Central memory CD4-positive, alpha-beta T cell (primary cell): Measurements from ENCODE around the gene HEMK1.
A peak's percentile ranks its signal among the peaks of the same experiment; 100 is the strongest.

ENCODE experiments used
- DNase-seq: peaks from one replicate; pipeline ENCODE4 v3.0.0; 2022

HEMK1 gene

DNA sequence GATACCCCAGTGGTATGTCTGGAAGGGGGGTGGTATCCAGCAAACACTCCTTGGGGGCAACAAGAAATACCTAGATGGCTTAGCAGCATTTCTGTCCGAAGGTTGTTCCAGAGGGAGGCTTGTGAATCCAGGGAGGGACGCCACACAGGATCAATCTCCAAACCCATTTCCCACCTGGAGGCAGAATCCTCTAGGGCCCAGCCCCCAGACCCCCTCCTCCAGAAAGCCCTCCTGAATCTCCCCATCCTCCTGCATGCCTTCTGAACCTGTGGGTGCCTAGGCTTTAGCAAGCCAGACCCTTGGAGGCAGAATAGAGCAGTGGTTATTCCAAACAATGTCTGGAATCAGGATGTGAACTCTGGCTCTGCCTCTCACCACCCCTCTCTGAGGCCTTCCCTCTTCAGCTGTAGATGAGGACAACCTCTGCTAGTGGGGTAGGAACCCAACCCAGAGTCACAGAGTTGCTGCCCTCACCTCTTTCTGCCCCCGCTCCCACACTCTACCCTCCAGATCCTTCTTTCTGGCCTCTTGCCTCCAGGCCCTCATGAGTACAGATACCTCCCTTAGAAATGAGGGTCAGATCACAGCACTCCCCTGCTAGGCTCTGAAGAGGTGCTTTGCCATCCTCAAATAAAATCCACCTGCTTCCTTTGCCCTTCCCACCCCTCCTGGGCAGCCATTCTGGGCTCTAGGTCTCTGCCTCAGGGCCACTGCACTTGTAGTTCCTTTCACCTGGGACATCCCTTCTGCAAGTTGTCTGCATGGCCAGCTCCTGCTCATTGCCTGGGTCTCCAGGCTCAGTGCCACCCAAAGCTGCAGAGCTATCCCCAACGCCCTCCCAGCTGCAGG, 34.2 kb downstream of the HEMK1 start:
- DNase-seq = no peak

DNA sequence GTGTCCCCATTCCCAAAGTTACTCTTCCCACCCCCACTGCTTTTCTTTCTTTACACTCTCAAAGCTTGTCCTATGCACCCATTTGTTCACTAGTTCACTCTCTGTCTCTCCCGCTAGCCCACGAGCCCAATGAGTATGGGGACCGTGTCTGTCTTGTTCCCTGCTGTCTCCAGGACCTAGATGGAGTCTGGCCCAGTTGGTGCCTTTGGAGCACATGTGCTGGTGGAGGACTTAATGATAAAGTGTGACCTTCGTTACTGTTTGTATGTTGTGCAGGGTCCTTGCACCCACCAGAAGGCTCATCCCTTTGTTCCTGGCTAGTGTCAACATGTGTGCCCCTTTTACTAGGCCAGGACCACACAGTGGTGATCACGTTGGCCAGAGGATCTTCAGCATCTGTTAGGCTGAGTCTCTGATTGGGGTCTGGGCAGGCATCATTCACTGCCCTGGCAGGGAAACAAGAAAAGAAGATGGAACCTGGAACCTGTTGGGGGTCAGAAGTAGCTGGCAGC, 34.8 kb downstream of the HEMK1 start:
- DNase-seq = no peak

DNA sequence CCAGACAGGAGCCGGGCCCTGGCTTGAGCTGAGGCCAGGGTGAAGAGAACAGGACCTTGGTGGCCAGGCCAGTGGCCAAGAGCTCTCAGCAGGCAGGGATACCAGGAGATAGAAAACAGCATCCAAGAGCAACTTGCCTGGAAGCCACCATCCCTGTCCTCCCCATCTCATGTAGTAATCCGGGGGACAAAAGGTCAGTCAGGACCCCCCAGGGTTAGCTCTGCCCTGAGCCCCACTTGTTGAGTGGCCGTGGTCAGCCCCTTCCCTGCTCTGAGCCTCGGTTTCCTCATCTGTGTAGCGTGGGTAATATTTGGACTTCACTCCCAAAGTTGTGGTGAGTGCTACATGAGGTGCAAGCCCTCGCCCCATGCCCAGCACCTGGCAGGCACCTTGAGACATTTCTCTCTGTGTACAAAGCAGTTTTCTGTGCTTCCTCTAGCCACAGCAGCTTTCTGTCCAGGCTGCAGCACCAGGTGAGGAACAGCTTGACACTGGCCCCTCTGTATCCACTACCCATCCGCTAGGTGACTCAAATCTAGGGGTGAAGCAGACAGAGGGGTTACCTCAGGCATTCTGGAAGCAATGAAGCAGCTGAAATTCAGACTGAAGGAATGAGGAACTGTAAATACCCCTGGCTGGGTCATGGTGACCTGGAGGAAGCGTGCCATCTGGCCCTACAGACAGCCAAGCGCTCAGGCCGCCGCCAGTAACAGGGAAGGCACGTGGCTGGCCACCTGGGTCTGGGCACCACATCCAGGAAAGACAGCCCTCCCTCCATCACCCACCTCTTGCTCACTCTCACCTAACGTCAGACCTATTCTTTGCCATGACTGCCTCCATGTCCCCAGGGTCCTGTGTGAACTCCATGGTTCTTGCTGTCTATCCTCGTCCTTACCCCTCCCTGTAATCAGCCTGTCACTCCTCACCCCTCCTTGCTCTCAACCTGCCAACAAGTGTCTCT, 35.6 kb downstream of the HEMK1 start:
- no peak for DNase-seq

DNA sequence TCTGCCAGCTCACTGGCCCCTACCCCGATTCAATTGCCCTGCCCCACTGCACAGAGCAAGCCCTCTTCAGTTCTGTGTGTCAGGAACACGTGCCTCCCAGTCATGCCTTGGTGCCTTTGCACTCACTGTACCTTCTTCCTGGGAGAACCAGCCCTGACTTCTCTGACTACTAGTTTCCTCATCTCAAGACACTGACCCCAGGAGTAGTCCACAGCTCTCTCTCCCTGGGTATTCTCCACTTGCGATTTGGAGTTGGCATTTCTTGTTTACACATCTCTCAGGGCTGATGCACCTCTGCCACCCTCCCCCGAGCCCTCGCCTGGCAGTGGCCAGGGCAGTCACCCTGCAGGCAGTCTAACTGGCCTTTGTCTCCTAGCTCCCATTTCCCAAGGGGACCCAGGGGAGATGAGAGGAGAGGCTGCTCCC, 36.6 kb downstream of the HEMK1 start:
- DNase-seq = no peak

DNA sequence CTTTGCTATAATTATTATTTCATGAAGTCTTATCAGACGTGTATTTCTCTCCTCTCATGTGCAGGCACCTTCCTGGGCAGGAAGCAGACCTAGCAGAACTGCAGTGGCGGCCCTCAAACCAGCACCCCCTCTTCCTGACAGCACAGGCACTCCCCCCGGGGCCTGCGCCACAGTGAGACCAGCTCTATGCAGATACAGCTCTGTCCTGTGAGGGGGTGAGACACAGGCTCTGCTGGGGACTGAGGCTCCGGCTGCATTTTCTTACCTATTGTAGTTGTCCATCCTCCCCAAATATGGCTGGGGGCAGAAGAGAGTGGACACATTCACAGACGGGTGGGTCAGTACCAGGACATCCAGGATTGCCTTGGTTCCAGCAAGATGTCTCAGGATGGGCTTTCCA, 37.3 kb downstream of the HEMK1 start:
- no peak for DNase-seq

DNA sequence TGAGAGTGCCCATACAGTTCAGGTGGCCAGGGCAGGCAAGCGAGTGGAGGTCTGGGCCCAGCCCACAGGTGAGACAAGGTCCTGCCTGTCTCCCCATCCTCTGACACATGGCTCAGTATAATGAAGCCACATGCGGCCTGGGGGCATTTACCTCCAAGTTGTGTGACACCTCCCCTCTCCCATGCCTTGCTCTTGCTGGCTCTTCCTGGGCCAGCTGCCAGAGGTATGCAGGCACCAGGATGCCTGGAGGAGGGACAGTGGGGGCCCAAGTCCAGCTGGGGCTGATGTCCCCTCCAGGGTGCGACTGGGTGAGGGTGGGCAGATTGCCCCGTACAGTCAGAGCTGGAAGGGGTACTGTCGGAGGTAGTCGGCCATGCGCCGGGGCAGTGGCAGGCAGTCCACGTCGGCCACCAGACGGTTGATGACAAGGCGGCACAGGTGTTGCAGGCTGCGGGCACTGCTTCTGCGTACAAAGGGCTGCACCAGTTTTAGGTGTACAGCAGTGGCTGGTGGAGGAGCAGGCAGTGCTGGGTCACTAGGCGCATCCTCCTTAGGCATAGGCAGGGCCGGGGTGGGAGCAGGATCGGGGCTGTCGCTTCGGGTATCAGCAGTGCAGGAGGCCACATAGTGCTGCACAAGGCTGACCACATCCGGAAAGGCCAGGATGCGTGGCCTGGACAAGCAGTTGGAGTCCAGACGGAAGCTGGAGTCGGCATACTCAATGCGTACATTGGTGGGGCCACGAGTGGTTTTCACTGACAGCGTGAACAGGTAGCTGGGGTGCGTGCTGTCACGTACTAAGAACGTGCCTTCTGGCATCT, 38.2 kb downstream of the HEMK1 start:
- DNase-seq = no peak

DNA sequence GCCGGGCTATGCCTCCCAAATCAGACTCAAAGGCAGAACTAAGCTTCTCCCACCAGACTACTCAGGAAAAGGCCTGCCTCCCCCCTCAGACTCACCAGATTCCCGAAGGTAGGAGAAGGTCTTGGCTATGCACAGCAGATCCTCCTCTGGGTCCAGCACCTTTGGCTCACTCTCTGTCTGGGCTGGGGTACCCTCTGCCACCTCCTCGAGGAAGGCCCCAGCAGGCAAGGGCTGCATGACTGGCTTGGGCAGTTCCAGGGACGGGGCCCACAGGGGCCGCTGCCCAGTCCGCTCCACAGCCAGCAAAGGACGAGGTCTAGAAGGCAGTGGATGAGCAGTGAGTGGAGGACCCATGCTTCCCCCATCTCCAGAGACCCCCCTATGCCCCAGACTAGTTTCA, 39.0 kb downstream of the HEMK1 start:
- no peak for DNase-seq

DNA sequence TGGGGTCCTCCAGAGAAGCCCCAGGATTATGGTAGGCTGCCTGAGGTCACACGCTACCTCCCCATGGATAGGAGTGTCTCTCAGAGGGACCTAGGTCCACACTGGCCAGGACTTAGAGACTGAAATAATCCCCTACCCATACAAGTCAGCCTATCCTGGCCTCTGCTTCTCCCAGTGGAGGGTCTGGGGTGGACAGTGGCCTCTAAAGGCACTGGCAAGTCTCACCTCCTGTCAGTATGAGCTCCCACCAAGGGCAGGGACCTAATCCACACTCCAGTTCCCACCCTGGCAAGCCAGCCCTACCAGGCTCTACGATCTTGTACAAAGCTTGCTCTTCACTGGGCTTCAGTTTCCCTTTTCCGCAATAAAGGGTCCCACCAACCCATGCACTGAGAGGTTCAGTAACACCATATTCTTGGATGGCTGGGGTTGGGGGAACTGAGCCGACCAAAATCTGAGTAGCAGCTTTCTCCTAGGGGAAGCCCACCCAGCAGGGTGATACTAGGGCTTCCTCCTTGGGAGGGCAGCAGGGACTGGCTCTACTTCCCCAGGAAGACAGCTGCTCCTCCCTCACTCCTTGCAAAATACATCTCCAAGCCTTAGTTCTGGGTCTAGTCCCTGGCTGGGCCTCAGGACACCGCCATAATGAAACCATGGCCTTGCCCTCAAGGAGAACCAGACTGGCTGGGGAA, 39.9 kb downstream of the HEMK1 start:
- DNase-seq = no peak

DNA sequence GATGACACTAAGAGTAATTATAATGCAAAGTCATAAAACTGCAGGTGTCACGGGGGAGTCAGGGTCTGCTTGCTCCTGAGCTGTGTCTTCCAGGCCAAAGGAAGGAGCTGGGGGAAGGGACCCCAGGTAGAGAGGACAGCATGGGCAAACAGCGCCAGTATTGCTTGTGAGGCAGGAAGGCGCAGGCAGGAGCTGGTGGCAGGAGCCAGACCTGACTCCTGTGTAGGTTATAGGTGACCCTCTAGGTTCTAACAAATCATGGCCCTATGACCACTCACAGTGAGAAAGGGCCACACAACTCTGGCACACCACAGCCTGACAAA, 40.4 kb downstream of the HEMK1 start:
- no peak for DNase-seq

DNA sequence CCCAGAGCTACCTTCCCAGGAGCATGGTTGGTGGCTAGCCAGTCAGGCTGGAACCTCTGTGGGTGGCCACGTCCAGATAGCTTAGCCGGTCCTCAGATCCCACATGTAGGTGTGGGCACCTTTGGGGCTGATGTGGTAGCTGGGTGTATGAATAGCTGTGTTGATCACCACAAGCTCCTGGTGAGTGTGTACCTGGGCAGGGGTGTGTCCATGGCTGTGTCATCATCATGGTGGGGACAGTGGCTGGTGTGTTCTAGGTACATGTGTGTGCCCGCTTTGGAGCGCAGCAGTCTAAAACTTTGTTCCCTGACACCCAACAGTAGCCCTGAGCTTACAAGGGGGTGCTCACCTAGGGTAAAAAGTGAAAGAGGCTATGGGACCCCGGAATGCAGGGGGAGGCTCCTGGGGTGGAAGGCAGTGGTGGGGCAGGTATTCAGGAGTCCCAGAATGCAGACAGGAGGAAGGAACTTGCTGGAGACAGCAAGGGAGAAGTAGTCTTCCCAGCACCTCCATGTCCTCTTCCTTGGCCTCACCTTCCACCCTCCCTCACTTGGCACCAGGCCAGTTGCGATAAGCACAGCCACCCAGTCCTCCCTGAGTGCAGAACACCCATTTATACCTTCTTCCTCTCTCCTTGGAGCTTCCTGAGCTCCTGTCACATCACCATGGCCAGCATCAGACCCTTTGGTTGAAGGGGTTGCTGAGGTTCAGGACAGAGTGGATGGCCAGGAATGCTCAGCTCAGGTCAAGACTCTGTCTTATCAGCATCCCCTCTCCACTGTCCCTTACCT, 41.1 kb downstream of the HEMK1 start:
- DNase-seq = no peak

DNA sequence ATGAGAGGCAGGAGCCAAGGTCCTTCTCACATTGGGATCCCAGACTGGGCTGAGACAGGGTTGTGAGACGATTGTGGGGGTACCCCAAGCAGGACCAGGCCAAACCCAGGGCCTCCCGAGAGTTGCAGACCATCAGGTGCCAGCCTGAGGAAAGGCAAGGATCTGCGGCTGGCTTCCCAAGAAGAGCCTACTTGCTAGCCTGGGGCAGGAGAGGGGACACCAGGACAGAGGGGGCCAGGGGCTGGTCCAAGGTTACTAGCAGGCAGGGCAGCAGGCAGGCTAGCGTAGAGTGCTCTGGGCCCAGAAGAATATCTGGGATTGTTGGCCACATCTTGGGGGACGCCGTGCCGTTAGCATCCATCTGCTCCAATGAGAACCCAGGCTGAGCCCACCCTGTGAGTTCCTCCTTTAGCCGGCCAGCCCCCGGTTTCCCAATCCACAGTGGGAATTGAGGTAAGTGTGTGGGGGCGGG, 41.7 kb downstream of the HEMK1 start:
- DNase-seq = no peak

DNA sequence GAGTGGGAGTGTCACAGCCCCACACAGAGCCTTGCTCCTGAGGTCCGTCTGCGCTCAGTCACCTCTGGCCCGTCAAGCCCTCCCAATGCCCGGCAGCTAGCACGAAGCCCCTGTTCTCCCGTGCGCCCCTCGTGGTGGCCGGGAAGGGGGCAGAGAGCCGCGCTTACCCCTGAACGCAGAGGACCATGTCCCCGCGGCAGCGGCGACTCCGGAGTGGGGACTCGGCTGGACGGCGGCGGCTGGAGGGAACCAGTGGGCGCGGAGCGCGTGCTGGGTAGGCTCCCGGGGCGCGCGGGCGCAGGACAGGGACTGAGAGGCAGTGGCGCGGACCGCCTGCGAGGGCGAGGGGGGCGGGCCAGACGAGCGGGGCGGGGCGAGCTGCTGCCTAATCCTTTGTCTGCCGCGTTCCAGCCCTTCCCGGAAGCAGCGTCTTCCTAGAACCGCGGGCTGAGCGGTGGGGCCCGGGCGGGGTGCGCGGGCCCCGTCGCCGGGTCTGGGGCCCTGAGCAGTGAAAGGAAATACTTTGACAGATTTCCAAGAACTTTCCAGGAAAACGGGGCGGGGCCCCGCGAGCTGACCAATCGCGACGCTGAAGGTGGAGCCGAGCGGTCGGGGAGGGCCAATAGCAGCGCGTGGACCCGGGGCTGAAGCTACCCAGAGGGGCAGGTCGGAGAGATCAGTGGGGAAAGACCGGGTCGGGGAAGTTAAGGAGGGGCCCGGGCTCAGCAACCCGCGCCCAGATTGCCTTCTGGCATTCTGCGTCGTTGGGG, 42.3 kb downstream of the HEMK1 start, which contains the start of gene CISH:
Gene CISH, minus strand, starts transcription at position 311 of the 770 bp plus-strand sequence. Its CDS starts 124 bp downstream, at position 187.
- peak; percentile 90 for DNase-seq

DNA sequence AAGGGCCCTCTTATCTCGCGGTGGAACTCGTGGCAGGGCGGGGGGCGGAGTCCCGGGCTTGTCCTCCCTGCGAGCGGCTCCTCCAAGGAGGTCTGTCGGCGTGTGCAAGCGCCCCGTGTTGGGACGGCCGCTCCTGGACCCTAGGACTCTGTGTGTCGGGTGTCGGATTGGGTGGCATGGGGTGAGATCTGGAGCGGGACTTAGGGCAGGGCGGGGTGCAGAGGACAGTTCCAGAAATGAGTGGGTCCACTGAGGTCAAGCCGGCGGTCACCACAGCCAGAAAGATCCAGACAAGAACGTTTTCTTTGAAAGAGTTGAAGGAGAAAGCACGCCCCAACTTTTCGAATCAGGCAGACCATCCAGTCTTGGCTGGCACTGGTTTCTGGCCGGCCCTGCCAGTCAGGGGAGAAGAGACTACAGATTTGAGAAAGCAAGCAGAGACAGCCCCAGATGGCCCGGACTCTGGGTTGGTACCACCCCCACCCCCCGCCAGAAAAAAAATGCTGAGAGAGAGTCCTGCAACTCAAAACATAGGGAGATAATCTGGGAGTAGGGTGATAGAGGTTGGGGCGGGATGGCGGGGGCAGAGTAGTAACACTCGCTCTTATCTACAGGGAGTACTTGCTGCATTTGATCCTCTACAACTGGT, 43.0 kb downstream of the HEMK1 start:
- no peak for DNase-seq

DNA sequence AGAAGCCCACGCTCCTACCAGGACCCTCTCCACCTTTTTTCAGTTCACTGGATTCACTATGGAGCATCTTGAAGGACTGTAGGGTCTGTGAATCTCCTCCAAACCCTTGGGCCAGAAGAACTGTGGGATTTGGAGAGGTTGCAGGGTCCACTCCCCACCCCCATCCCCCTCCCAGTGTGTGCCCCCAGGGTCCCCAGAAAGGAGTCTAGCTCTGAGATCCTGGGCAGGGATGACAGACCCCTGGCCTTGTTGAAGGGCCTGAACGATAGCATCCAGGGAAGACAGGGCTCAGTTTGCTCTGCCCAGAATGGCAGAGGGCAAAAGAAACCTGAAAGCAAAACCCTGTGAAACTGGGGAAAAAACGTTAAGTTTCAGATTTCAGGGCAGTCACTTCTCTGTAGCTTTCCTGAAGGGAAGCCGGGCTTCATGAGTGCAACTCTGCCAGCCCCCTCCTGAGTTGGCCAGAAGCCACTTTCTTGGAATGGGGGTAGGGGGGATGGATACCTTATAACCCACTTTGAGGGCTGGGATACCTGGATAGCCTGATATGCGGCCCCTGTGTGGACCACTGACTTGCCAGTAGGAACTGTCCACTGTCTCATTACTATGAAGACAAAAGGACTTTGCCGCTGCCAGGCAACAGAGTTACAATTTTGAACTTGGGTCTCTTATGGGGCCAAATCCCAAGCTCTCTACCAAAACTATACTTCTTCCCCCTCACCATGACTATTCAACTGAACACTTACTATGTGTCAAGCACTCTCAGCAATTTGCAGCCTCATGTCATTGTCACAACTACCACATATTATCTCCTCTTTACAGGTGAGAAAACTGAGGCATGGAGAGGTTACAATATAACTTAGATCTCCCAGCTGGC, 43.9 kb downstream of the HEMK1 start:
- no peak for DNase-seq

DNA sequence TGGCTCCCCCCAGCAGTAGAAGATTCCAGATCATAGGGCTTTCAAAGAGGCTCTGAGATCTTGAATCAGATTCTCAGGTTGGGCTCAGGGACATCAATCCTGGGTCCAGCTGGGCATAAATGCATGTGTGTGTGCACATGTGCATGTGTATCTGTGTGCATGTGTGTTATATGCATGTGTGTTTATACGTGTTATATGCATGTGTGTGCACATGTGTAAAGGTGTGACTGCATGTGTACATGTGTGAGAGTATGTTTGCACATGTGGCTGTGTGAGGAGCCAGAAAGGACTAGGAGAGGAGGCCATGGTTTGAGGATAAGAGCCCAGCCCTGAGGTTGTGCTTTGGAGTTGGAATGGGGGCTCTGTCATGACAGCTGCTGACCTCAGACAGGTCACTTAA, 45.9 kb downstream of the HEMK1 start:
- DNase-seq = no peak

DNA sequence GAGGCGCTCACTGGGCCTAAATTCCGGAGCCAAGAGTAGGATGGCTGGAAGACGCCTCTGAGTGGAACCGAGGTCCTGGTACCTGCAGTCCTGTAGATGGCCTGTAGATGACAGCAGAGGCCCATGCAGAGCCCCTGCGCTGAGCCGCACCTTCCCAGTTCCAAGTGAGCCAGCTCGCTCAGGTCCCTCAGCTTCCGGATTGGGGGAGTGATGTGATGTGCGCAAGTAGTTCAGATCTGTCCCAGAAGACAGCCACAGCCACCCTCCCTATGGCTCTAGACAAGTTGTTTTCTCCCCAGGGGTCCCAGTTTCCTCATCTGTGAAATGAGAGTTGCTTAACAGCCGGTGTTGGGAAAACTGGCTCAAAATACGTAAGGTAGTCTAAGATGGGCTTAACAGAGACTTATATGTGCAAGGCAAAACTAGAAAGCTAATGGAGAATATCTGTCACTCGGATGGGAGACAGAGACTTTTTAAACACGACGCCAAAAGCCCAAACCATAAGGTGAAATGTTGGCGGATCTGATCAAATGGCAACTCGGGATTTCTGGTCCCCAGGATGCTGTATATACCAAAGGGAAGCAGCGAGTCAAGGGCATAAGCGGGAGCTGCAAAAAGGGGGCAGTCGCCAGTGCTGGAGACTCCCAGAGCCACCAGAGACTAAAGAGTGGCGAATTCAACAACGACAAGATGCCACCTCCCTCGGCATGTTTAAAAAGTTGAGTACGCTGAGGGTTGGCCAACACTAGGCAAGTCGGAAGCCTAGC, 46.9 kb downstream of the HEMK1 start:
- DNase-seq = peak; percentile 77

DNA sequence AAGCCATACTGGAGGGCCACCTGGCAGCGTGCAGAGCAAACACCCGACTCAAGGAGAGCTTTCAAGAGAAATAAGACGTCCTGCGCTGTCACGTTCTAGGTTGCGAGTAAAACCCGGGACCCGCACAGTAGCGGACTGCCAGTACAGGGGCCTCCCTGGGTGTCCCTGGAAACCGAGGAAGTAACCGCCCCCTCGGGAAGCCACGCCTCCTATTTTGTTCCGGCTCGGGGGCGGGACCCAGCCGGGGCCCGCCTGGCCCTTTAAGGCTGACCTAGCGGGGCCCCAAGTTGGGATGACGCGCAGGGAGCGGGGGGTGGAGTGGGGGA, 47.4 kb downstream of the HEMK1 start:
- peak; percentile 93 for DNase-seq
